Brain microvascular endothelial cell (primary cell): ENCODE results near the gene KCNQ5.

ENCODE experiments used
- DNase-seq: peaks from one replicate; pipeline ENCODE4 v3.0.0-alpha.2; 2020
- H3K27ac ChIP-seq: fragments of 250-450 bp; sonication (Bioruptor Pico); 2 replicates; pipeline ENCODE4 v1.5.1; 2020; ENCODE audit warnings: mild to moderate bottlenecking, moderate library complexity
- H3K27me3 ChIP-seq: fragments of 250-450 bp; sonication (Bioruptor Pico); replicated peaks from 2 replicates; pipeline ENCODE4 v1.5.1; 2020; ENCODE audit warnings: mild to moderate bottlenecking
- H3K36me3 ChIP-seq: fragments of 250-450 bp; sonication (Bioruptor Pico); replicated peaks from 2 replicates; pipeline ENCODE4 v1.5.1; 2020; ENCODE audit warnings: mild to moderate bottlenecking
- H3K4me3 ChIP-seq: 2 replicates; pipeline ENCODE4 v1.5.1; 2011; ENCODE audit warnings: low read depth, mild to moderate bottlenecking, control low read depth, low read length, moderate library complexity
- in situ Hi-C: cut with HindIII; loops from 2 replicates; pipeline ENCODE4 v1.10.0; 2017; ENCODE audit warnings: low sequenced_read_pairs, low pct_ligation_motif_present
- TF ChIP-seq, protein P1 (sequence below): IDR thresholded peaks from 2 replicates; pipeline ENCODE4 v1.5.1; 2011; ENCODE audit warnings: low read depth, mild to moderate bottlenecking, moderate library complexity, low read length, control low read depth, inconsistent platforms; ENCODE audit errors: missing control alignments

The KCNQ5 gene

DNA sequence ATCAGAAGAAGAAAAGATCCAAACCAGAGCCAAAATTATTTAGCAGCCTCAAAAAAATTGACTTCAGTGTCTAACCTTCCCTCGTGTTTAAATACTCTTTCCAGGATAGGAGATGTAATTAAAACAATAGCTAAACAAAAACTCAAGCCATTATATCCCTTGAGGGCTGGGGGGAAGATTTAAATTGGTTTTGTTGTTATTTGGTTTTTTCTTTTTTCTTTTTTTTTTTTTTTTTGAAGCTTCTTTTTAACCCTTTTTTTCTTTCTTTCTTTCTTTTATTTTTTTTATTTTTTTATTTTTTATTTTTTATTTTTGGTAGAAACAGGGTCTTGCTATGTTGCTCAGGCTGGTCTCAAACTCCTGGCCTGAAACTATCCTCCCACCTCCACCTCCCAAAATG, 334.4 kb downstream of the KCNQ5 start:
- no peak for DNase-seq
- H3K36me3 ChIP-seq: no peaks in the 10 kb centered on the region
- TF ChIP-seq, protein P1, sequence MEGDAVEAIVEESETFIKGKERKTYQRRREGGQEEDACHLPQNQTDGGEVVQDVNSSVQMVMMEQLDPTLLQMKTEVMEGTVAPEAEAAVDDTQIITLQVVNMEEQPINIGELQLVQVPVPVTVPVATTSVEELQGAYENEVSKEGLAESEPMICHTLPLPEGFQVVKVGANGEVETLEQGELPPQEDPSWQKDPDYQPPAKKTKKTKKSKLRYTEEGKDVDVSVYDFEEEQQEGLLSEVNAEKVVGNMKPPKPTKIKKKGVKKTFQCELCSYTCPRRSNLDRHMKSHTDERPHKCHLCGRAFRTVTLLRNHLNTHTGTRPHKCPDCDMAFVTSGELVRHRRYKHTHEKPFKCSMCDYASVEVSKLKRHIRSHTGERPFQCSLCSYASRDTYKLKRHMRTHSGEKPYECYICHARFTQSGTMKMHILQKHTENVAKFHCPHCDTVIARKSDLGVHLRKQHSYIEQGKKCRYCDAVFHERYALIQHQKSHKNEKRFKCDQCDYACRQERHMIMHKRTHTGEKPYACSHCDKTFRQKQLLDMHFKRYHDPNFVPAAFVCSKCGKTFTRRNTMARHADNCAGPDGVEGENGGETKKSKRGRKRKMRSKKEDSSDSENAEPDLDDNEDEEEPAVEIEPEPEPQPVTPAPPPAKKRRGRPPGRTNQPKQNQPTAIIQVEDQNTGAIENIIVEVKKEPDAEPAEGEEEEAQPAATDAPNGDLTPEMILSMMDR: no peak
- no peaks in the 10 kb centered on the region for H3K27me3 ChIP-seq
- H3K4me3 ChIP-seq: no peak overlapping the region
- H3K27ac ChIP-seq: no peak overlapping the region
- in situ Hi-C loops: no loop called here

DNA sequence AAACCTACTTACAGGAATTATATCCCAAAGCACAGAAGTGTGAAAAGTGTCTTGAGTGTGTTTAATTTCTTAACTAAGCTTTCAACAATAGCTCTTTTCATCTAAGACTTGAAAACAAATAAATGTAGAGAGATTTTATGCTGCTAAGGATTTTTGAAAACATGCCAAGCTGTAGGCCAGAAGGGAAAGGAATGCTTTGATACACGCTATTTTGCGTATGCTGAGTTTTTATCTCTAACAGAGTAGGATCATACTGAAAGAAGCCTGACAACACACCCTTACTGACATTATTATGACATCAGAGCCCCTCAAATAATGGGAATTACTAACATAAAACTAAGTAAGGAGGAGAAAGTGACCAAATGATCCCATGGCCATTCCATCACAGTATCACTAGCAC, 338.0 kb downstream of the KCNQ5 start:
- in situ Hi-C loops: no loop called here
- H3K4me3 ChIP-seq: no peak overlapping the region
- H3K27ac ChIP-seq: no peak overlapping the region
- H3K36me3 ChIP-seq: no peaks in the 10 kb centered on the region
- TF ChIP-seq, protein P1: no peak
- peak; percentile 31 for DNase-seq
- H3K27me3 ChIP-seq: no peaks in the 10 kb centered on the region

DNA sequence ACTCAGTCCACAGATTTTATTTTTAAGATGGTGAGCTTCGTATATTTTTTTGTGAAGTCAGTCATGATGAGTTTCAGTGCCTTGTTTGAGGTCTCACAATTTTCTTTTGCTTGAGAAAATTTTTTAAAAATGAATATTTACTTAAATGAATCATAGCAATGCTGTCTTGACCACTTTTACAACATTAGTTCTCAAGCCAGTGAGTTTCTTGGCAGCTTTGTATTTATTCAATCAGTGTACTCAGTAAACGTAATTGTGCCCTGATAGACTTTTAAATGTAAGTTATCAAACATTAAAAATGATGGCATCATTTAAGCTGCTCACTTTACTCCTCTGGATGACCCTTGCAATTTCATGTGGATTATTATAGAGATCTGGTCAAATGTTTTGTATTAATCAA, 342.1 kb downstream of the KCNQ5 start:
- H3K27me3 ChIP-seq: no peaks in the 10 kb centered on the region
- in situ Hi-C loops: no loop called here
- TF ChIP-seq, protein P1: no peak
- H3K36me3 ChIP-seq: no peaks in the 10 kb centered on the region
- H3K27ac ChIP-seq: no peak overlapping the region
- H3K4me3 ChIP-seq: no peak overlapping the region
- DNase-seq: no peak

DNA sequence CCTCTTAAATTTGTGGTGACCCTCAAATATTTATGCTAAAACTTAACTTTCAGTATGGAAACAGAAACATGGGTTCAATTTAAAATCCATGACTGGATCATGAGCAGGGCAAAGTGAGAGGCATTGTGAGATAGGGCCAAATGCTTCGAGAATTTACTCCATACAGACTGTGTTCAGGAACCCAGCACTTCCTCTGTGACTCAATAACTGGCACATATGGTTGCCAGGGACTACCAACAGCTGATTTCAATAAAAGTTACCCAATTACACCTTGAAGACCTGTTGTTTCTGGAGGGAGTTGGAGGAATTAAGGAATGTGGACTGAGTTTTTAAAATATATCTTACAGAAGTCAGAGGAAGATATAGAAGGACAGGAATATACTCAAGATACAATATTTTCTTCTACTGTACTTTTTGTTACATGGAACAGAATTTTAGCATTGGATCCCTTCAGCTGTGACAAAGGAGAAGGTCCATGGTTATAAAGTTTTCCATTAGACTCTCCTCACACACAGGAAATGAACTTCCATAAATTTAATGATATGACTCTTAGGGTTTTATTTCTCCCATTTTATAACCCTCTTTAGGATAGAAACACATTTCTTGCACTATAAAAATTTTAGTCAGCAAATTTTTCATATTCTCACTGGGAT, 344.9 kb downstream of the KCNQ5 start:
- no peak overlapping the region for H3K27ac ChIP-seq
- in situ Hi-C loops: no loop called here
- H3K36me3 ChIP-seq: no peaks in the 10 kb centered on the region
- H3K27me3 ChIP-seq: no peaks in the 10 kb centered on the region
- DNase-seq: no peak
- H3K4me3 ChIP-seq: no peak overlapping the region
- TF ChIP-seq, protein P1: no peak

DNA sequence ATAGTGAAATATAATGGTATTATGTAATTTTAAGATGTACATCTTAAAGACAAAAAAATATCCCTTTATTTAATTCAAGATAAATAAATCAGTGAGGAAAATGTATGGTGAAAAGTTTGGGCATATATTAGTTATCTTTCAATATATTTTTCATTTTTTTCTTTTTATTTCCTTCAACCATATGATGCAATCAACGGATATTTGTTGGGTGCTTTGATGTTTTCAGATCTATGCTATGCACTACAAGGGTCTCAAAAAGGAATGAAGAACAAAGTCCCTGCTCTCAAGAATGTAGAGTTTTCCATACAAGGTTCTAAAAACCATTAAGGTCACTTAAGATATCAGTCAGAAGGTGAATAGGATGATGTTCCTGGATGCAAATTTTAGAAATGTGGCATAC, 345.5 kb downstream of the KCNQ5 start:
- no peak for DNase-seq
- no peak overlapping the region for H3K27ac ChIP-seq
- TF ChIP-seq, protein P1: no peak
- in situ Hi-C loops: no loop called here
- no peaks in the 10 kb centered on the region for H3K27me3 ChIP-seq
- H3K4me3 ChIP-seq: no peak overlapping the region
- no peaks in the 10 kb centered on the region for H3K36me3 ChIP-seq

DNA sequence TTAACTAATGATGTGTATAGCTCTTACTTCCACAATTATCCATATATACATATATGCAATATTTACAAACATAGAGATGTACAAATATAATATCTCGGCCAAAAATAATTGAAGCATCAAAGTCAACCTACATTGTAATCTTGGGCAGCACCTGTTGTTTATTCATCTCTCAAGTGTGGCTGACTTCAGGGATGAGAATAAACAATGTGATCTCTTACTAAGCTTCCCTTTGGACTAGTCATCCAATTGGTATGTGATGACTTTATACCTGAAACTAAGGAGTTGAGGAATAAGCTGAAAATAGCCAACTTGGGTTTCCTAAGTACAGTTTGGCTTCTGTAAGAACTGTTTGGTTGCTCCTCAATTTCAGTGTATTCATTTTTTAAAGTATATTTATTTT, 346.8 kb downstream of the KCNQ5 start:
- Histone ChIP-seq H3K4me3 (no peak overlapping the region), H3K36me3 (no peaks in the 10 kb centered on the region), H3K27me3 (no peaks in the 10 kb centered on the region), H3K27ac (no peak overlapping the region)
- TF ChIP-seq, protein P1: no peak
- in situ Hi-C loops: no loop called here
- DNase-seq: no peak
